ENCODE results near the gene KIAA1671. TPM values are rescaled to one million over a fixed set of nuclear protein-coding genes. Genes with fewer than 3 reads are reported as not detected.

The KIAA1671 gene
- total and polyA plus RNA-seq, 2 of the 4 experiments (the other 2 are of a cell fraction): 0.02 TPM; not detected in 1

DNA sequence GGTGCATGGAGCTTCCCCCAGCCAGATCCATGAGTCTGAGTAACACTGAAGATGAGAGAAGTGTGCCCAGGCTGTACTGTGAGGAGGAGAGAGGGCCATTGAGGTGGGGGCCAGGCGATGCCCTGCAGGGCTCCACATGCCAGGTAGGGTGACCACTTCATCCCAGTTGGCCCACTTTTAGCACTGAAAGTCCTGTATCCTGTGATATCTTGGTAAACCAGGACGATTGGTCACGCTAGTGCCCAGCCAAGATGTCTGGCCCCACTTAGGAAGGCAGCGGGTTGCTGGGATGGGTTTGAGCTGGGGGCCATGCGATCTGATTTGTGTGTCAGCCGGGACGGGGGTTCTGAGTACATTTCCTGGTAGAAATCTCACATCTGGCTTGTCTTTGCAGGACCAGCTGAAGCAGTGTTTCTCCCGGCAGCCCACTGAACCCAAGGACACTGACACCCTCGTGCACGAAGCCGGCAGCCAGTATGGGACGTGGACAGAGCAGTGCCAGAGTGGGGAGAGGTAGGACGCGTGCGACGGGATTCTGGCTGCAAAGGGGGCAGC is 218.0 kb downstream of the KIAA1671 start:
- ATAC-seq (ENCODE audit: low read depth) (no peak), DNase-seq (no peak)
- no peak overlapping the region for H2BK15ac ChIP-seq (ENCODE audit: low read depth, low read length)
- ChIA-PET POLR2A (ENCODE audit: unreplicated experiment) (no interaction called here), CTCF (no interaction called here)
- H3K36me3 ChIP-seq (ENCODE audit: control insufficient read depth, insufficient read depth, low read length): no peaks in the 10 kb centered on the region
- dilution Hi-C loops (cut with HindIII; ENCODE audit: low sequenced_read_pairs, unreplicated experiment) (no loop called here), in situ Hi-C loops (cut with MboI; ENCODE audit: low sequenced_read_pairs) (no loop called here), intact Hi-C loops (cut with micrococcal nuclease) (no loop called here)
- 40% methylated on average over 1 of the region's 16 CpGs; no CpG with 5 or more reads in 1 of the 2 experiments for WGBS, 2 experiments (ENCODE audit: extremely low coverage in 2 of 2, insufficient read length in 1 of 2)
- H4K5ac ChIP-seq (ENCODE audit: low read depth, low read length): no peak overlapping the region
- H3K9me1 ChIP-seq (ENCODE audit: insufficient read depth, low read length): no peaks in the 10 kb centered on the region
- no peak overlapping the region for H3K4me2 ChIP-seq (ENCODE audit: low read depth, low read length)
- H3K9ac ChIP-seq (ENCODE audit: low read depth, low read length): no peak overlapping the region
- H2AFZ ChIP-seq (replicated peaks; ENCODE audit: low read length, poor library complexity): no peak overlapping the region
- H4K20me1 ChIP-seq (ENCODE audit: insufficient read depth, low read length): no peaks in the 10 kb centered on the region
- no peak overlapping the region for H3K56ac ChIP-seq (ENCODE audit: extremely low read depth, insufficient read depth, low read length)
- no TSS peak for BruUV-seq (replicated peaks)
- H3K9me3 ChIP-seq (ENCODE audit: control insufficient read depth, insufficient read depth, low read length): no peaks in the 10 kb centered on the region
- H3K27me3 ChIP-seq (ENCODE audit: control insufficient read depth, insufficient read depth, low read length): no peaks in the 10 kb centered on the region
- H4K91ac ChIP-seq (ENCODE audit: insufficient read depth, low read depth, low read length): no peak overlapping the region
- H3K18ac ChIP-seq (ENCODE audit: low read depth, low read length): no peak overlapping the region
- no peak overlapping the region for H2BK120ac ChIP-seq (ENCODE audit: low read depth, low read length)
- H3K14ac ChIP-seq (replicated peaks; ENCODE audit: low read depth, low read length): no peak overlapping the region
- H3K4me3 ChIP-seq (ENCODE audit: insufficient read depth, low read depth, low read length): no peak overlapping the region
- H3K4me1 ChIP-seq (ENCODE audit: control insufficient read depth, insufficient read depth, low read length): no peaks in the 10 kb centered on the region
- H3K79me1 ChIP-seq (ENCODE audit: low read depth in 1 of 2, low read length in 2 of 2): no peaks in the 10 kb centered on the region
- no peak overlapping the region for H2BK5ac ChIP-seq (ENCODE audit: low read depth, low read length, poor library complexity, severe bottlenecking)
- TF ChIP-seq SMC3 (IDR thresholded peaks at IDR 0.05; ENCODE audit: low read depth, low read length) (no peak), NFE2L2 (IDR thresholded peaks at IDR 0.05; ENCODE audit: low read depth, low read length) (no peak), RCOR1 (IDR thresholded peaks at IDR 0.05; ENCODE audit: insufficient replicate concordance, low read length) (no peak), FOS (IDR thresholded peaks at IDR 0.05; ENCODE audit: low read depth, low read length) (no peak), RAD21 (IDR thresholded peaks at IDR 0.05; ENCODE audit: low read length) (no peak), MAZ (IDR thresholded peaks at IDR 0.05; ENCODE audit: borderline replicate concordance, low read depth, low read length) (no peak), MXI1 (IDR thresholded peaks at IDR 0.05; ENCODE audit: borderline replicate concordance, low read depth, low read length) (no peak), BHLHE40 (IDR thresholded peaks at IDR 0.05; ENCODE audit: low read depth, low read length) (no peak), CEBPB (IDR thresholded peaks at IDR 0.05; ENCODE audit: low read depth, low read length) (no peak), CHD1 (IDR thresholded peaks at IDR 0.05; ENCODE audit: low read depth, low read length) (no peak)
- TF ChIP-seq, protein P1, sequence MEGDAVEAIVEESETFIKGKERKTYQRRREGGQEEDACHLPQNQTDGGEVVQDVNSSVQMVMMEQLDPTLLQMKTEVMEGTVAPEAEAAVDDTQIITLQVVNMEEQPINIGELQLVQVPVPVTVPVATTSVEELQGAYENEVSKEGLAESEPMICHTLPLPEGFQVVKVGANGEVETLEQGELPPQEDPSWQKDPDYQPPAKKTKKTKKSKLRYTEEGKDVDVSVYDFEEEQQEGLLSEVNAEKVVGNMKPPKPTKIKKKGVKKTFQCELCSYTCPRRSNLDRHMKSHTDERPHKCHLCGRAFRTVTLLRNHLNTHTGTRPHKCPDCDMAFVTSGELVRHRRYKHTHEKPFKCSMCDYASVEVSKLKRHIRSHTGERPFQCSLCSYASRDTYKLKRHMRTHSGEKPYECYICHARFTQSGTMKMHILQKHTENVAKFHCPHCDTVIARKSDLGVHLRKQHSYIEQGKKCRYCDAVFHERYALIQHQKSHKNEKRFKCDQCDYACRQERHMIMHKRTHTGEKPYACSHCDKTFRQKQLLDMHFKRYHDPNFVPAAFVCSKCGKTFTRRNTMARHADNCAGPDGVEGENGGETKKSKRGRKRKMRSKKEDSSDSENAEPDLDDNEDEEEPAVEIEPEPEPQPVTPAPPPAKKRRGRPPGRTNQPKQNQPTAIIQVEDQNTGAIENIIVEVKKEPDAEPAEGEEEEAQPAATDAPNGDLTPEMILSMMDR (conservative IDR thresholded peaks at IDR 0.05; ENCODE audit: low read depth, low read length): no peak
- TF ChIP-seq, protein P2, sequence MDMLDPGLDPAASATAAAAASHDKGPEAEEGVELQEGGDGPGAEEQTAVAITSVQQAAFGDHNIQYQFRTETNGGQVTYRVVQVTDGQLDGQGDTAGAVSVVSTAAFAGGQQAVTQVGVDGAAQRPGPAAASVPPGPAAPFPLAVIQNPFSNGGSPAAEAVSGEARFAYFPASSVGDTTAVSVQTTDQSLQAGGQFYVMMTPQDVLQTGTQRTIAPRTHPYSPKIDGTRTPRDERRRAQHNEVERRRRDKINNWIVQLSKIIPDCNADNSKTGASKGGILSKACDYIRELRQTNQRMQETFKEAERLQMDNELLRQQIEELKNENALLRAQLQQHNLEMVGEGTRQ (IDR thresholded peaks at IDR 0.05; ENCODE audit: low read depth, low read length): no peak
- TF ChIP-seq, protein P3, sequence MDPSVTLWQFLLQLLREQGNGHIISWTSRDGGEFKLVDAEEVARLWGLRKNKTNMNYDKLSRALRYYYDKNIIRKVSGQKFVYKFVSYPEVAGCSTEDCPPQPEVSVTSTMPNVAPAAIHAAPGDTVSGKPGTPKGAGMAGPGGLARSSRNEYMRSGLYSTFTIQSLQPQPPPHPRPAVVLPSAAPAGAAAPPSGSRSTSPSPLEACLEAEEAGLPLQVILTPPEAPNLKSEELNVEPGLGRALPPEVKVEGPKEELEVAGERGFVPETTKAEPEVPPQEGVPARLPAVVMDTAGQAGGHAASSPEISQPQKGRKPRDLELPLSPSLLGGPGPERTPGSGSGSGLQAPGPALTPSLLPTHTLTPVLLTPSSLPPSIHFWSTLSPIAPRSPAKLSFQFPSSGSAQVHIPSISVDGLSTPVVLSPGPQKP (IDR thresholded peaks at IDR 0.05; ENCODE audit: borderline replicate concordance, low read depth, low read length): no peak
- no peak overlapping the region for H3K23ac ChIP-seq (ENCODE audit: low read depth, low read length)
- H3K4ac ChIP-seq (ENCODE audit: low read depth, low read length): no peak overlapping the region
- H2BK20ac ChIP-seq (ENCODE audit: low read depth, low read length): no peak overlapping the region
- no peak overlapping the region for H3K27ac ChIP-seq (ENCODE audit: insufficient read depth, low read length)
- H2AK9ac ChIP-seq (replicated peaks; ENCODE audit: low read depth, low read length, poor library complexity): no peak overlapping the region
- no peak overlapping the region for H2AK5ac ChIP-seq (ENCODE audit: low read depth, low read length)
- H4K8ac ChIP-seq (ENCODE audit: low read depth in 2 of 2, low read length in 2 of 2): no peak overlapping the region
